Neuron (in vitro differentiated cells): ENCODE measurements around the gene PRPSAP2.
"Not testable (repeated sequence)": the region's sequence is repeated elsewhere in the genome, so short reads cannot be mapped to it uniquely, and the experiment has no call there.

Experiments
- H2AFZ ChIP-seq: one replicate; pipeline ENCODE4 v1.6.1; 2013; ENCODE audit warnings: low read depth, mild to moderate bottlenecking, inconsistent platforms, low read length, moderate library complexity
- H3K27me3 ChIP-seq: one replicate; pipeline ENCODE4 v1.6.1; 2013; ENCODE audit warnings: low read length; ENCODE audit not compliant: insufficient read depth
- H3K36me3 ChIP-seq: one replicate; pipeline ENCODE4 v1.6.1; 2013; ENCODE audit warnings: low read length; ENCODE audit not compliant: insufficient read depth
- H3K4me1 ChIP-seq: one replicate; pipeline ENCODE4 v1.6.1; 2013; ENCODE audit warnings: low read length; ENCODE audit not compliant: insufficient read depth
- H3K4me3 ChIP-seq: 2 replicates; pipeline ENCODE4 v1.5.1; 2013; ENCODE audit warnings: mild to moderate bottlenecking, low read length, moderate library complexity
- H3K9me3 ChIP-seq: one replicate; pipeline ENCODE4 v1.6.1; 2013; ENCODE audit warnings: low read length

PRPSAP2 gene

GRCh38 chr17:18954321-18954720 lies 96.4 kb downstream of the PRPSAP2 start:
- Histone ChIP-seq H3K9me3 (no peaks in the 10 kb centered on the region), H3K4me1 (no peaks in the 10 kb centered on the region), H3K27me3 (no peaks in the 10 kb centered on the region), H3K4me3 (no peak overlapping the region), H2AFZ (no peak overlapping the region), H3K36me3 (no peaks in the 10 kb centered on the region)

GRCh38 chr17:18955009-18955408 lies 97.1 kb downstream of the PRPSAP2 start:
- Histone ChIP-seq H3K4me3 (no peak overlapping the region), H3K27me3 (no peaks in the 10 kb centered on the region), H3K4me1 (no peaks in the 10 kb centered on the region), H3K36me3 (no peaks in the 10 kb centered on the region), H2AFZ (no peak overlapping the region), H3K9me3 (no peaks in the 10 kb centered on the region)

GRCh38 chr17:18956021-18956420 lies 98.1 kb downstream of the PRPSAP2 start:
- H3K4me1 ChIP-seq, H3K9me3 ChIP-seq, H3K36me3 ChIP-seq, H2AFZ ChIP-seq, H3K4me3 ChIP-seq, H3K27me3 ChIP-seq: not testable (repeated sequence)

GRCh38 chr17:18956581-18956980 lies 98.7 kb downstream of the PRPSAP2 start:
- no peaks in the 10 kb centered on the region for H3K27me3 ChIP-seq
- no peak overlapping the region for H2AFZ ChIP-seq
- no peak overlapping the region for H3K4me3 ChIP-seq
- no peaks in the 10 kb centered on the region for H3K36me3 ChIP-seq
- H3K4me1 ChIP-seq = no peaks in the 10 kb centered on the region
- no peaks in the 10 kb centered on the region for H3K9me3 ChIP-seq

- Histone ChIP-seq H3K4me3 (no peak overlapping the region), H3K36me3 (no peaks in the 10 kb centered on the region), H3K9me3 (no peaks in the 10 kb centered on the region)
These were observed 99.9 kb downstream of the PRPSAP2 start for GRCh38 chr17:18957831-18958230.

GRCh38 chr17:18958611-18959010 lies 100.7 kb downstream of the PRPSAP2 start:
- Histone ChIP-seq H2AFZ (no peak overlapping the region), H3K4me1 (no peaks in the 10 kb centered on the region), H3K4me3 (no peak overlapping the region), H3K9me3 (no peaks in the 10 kb centered on the region), H3K27me3 (no peaks in the 10 kb centered on the region), H3K36me3 (no peaks in the 10 kb centered on the region)

More at GRCh38 chr17:18957831-18958230, 99.9 kb downstream of the PRPSAP2 start:
- no peak overlapping the region for H2AFZ ChIP-seq
- H3K27me3 ChIP-seq = no peaks in the 10 kb centered on the region
- H3K4me1 ChIP-seq = no peaks in the 10 kb centered on the region

GRCh38 chr17:18959071-18959844 lies 101.3 kb downstream of the PRPSAP2 start:
- Histone ChIP-seq H3K4me1 (no peaks in the 10 kb centered on the region), H2AFZ (no peak overlapping the region), H3K27me3 (no peaks in the 10 kb centered on the region), H3K36me3 (no peaks in the 10 kb centered on the region), H3K9me3 (no peaks in the 10 kb centered on the region), H3K4me3 (no peak overlapping the region)

GRCh38 chr17:18959845-18960240 lies 101.9 kb downstream of the PRPSAP2 start:
- no peaks in the 10 kb centered on the region for H3K4me1 ChIP-seq
- H3K36me3 ChIP-seq = no peaks in the 10 kb centered on the region
- H2AFZ ChIP-seq = no peak overlapping the region
- H3K9me3 ChIP-seq = no peaks in the 10 kb centered on the region
- H3K27me3 ChIP-seq = no peaks in the 10 kb centered on the region
- no peak overlapping the region for H3K4me3 ChIP-seq

GRCh38 chr17:18960241-18960665 lies 102.3 kb downstream of the PRPSAP2 start:
- no peaks in the 10 kb centered on the region for H3K27me3 ChIP-seq
- H3K9me3 ChIP-seq = no peaks in the 10 kb centered on the region
- H3K4me1 ChIP-seq = no peaks in the 10 kb centered on the region
- H2AFZ ChIP-seq = no peak overlapping the region
- no peak overlapping the region for H3K4me3 ChIP-seq
- H3K36me3 ChIP-seq = no peaks in the 10 kb centered on the region

- Histone ChIP-seq H3K27me3 (no peaks in the 10 kb centered on the region), H2AFZ (no peak overlapping the region), H3K9me3 (no peaks in the 10 kb centered on the region), H3K4me3 (no peak overlapping the region), H3K4me1 (no peaks in the 10 kb centered on the region), H3K36me3 (no peaks in the 10 kb centered on the region)
These were observed 103.0 kb downstream of the PRPSAP2 start for GRCh38 chr17:18960803-18961511.

- H3K27me3 ChIP-seq = no peaks in the 10 kb centered on the region
- H3K36me3 ChIP-seq = no peaks in the 10 kb centered on the region
- H3K4me3 ChIP-seq = no peak overlapping the region
These were observed 103.9 kb downstream of the PRPSAP2 start for GRCh38 chr17:18961634-18962493.

GRCh38 chr17:18962494-18962815 lies 104.5 kb downstream of the PRPSAP2 start:
- H3K4me3 ChIP-seq = no peak overlapping the region
- no peaks in the 10 kb centered on the region for H3K27me3 ChIP-seq
- no peaks in the 10 kb centered on the region for H3K9me3 ChIP-seq
- H3K36me3 ChIP-seq = no peaks in the 10 kb centered on the region
- H3K4me1 ChIP-seq = peaks cover 8% of the 10 kb centered on the region
- H2AFZ ChIP-seq = no peak overlapping the region

More at GRCh38 chr17:18961634-18962493, 103.9 kb downstream of the PRPSAP2 start:
- H3K4me1 ChIP-seq = peaks cover 3% of the 10 kb centered on the region
- no peak overlapping the region for H2AFZ ChIP-seq
- H3K9me3 ChIP-seq = no peaks in the 10 kb centered on the region
